Ammon's horn (tissue), 1 donor: Measurements from ENCODE around the gene WWOX.

Experiments
- DNase-seq: peaks from one replicate; pipeline ENCODE4 v3.0.0-alpha.2; 2016; ENCODE audit warnings: low spot score

The WWOX gene

DNA sequence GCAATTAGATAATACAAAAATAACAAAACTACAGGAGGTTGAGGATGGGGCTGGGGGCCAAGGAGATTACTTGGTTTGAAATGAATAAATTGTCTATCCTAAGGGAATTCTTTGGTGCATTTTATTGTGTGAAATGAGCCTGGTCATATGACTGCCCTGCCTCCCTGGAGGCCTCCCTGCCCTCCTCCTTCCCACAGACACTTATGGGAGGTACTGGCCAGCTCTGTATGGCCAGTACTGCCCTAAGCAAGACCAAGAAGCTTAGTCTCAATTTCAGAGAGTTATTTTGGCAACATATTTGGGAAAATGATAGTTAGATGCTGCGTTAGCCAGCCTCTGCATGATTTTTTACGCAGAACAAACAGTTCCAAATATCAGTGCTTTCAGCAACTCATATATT, 511.9 kb downstream of the WWOX start:
- no peak for DNase-seq

GRCh38 chr16:78619811-78620210, 520.4 kb downstream of the WWOX start:
- DNase-seq, result no peak

- no peak for DNase-seq
These were observed 520.8 kb downstream of the WWOX start for GRCh38 chr16:78620291-78620690.

DNA sequence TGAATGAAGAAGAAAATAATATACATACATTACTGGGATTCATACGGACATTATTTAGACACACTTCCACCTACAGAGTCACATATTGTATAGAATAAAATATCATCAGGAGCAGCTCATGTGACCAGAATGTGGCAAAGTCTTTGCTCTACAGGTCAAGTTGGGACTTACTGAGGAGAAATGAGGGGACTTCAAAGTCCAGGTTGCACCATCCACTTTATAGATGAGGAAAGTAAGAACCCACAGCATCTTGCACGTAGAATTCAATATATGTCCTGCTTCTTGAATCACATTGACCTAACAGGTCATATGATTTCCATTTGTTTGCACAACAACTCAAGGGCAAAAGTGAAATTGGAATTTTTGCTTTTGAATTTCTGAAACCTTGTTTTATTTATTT, 524.3 kb downstream of the WWOX start:
- DNase-seq, result no peak

- DNase-seq, result no peak
These were observed 524.9 kb downstream of the WWOX start for GRCh38 chr16:78624366-78624765.

- no peak for DNase-seq
These were observed 529.1 kb downstream of the WWOX start for GRCh38 chr16:78628461-78629045.

DNA sequence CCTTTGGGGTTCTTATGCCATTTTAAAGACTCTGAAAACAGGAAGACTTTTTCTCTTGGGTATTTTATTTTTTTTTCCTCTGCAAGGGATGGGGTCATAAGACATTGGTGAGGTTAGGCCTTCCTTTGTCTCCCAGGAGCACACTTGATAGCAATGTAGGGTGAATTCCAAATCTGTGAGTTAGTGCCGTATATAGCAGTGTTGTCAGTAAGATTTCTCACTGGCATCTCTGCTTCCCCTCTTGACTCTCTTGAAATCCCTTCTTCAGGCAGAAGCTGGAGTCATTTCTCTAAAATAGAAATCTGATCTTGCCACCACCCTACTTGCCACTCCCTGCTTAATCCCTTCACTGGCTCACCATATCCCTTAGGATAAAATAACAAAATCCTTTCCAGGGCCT, 529.7 kb downstream of the WWOX start:
- no peak for DNase-seq

- no peak for DNase-seq
These were observed 530.6 kb downstream of the WWOX start for GRCh38 chr16:78630102-78630501.

- no peak for DNase-seq
These were observed 534.1 kb downstream of the WWOX start for GRCh38 chr16:78633551-78633950.

- no peak for DNase-seq
These were observed 536.4 kb downstream of the WWOX start for GRCh38 chr16:78635807-78636206.

DNA sequence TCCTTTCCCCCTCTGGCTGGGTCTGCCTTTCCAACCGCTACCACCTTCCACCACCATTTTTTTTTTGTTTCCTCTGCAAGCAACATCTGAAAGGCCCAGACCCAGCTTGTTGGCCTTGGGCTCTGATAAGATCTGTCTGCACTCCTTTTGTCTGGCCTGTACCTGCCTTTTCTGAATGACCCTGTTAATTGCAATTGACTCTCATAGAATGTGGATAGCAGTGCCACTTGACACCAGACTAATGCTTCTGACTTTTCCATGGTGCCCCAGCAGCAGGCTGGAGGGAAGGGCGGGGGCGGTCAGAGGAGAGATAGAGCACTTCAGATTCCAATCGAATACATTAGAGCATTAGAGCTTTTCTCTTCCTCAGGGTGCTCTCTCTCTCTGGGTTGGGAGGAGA, 538.9 kb downstream of the WWOX start:
- no peak for DNase-seq

GRCh38 chr16:78639775-78640174, 540.3 kb downstream of the WWOX start:
- no peak for DNase-seq

- no peak for DNase-seq
These were observed 541.4 kb downstream of the WWOX start for GRCh38 chr16:78640886-78641285.

GRCh38 chr16:78641433-78641832, 542.0 kb downstream of the WWOX start:
- no peak for DNase-seq

- no peak for DNase-seq
These were observed 543.3 kb downstream of the WWOX start for GRCh38 chr16:78642621-78643285.

- DNase-seq, result no peak
These were observed 546.2 kb downstream of the WWOX start for GRCh38 chr16:78645657-78646056.

- DNase-seq, result no peak
These were observed 547.6 kb downstream of the WWOX start for GRCh38 chr16:78647019-78647418.

DNA sequence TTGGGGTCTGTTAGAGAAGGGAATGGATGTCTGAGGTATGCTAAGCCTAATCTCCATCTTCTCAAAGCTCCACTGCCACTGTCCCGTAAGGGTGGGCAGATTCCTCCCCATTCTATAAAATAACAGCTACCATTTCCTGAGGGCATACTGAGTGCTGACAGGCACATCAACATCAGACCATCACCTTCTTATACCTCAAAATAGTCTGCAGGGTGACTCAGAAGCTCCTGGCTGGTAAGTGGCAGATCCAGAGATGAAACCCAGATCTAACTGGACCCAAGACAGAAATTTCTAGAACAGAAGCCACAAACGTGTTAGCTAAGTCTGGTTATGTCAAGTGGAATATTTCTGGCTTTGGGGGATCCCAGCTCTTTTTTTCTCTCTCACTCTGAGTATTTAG, 548.0 kb downstream of the WWOX start:
- no peak for DNase-seq

DNA sequence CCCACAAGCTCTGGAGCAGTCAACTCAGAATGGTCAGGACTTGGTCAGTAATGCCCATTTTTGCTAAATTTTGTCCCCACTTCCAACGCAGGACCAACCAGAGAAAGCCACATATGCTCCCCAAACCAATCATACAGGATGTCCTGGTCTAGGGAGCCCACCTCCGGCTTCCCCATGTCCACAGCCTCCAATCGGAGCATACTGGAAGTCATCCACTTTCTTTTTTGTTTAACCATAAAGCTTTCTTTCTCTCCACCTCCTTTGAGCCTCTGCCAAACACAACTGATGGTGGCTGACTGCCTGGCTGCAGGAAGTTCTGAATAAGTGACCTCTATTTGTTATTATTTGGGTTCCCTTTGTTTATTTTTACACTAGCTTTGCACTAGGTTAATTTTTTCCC, 549.1 kb downstream of the WWOX start:
- DNase-seq, result peak; percentile 32

DNA sequence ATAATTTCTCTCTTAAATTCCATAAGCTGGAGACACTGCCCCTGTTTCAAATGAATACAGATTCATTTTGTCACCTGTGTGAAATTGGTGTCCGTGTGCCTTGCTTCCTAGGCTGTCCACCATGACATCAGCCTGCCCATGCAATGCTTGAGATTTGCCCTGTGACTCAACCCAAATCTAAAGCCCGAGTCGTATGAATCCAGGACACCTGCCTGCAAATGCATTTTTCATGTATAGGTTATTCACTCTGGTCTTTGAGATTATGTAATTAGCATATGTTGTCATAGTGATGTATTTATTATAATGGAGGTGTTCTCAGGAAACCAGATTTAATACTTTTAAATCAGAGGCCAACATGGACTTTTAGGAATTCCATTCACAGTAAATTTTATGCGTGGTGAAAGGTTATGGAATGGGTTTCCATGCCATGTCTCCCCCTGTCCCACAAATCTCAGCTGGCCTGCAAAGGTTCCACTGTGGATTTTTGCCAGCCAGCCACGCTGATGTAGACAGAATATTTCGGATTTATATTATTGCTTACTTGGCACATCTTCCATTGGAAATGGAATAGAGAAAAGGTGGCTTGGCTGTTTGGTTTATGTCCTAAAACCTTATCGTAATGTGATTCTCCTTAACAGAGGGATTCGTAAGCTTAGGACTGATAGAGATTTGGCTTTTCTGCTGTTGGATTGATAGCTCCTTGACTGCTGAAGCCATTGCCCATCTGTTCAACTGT, 551.1 kb downstream of the WWOX start:
- DNase-seq, result no peak

GRCh38 chr16:78654929-78655328, 555.5 kb downstream of the WWOX start:
- no peak for DNase-seq

- DNase-seq, result no peak
These were observed 556.1 kb downstream of the WWOX start for GRCh38 chr16:78655331-78656113.

GRCh38 chr16:78656887-78657286, 557.4 kb downstream of the WWOX start:
- DNase-seq, result no peak
